ENCODE results near the gene ENOX2.
A peak's percentile ranks its signal among the peaks of the same experiment; 100 is the strongest.
"Not testable (repeated sequence)": the region's sequence is repeated elsewhere in the genome, so short reads cannot be mapped to it uniquely, and the experiment has no call there.

Gene ENOX2

DNA sequence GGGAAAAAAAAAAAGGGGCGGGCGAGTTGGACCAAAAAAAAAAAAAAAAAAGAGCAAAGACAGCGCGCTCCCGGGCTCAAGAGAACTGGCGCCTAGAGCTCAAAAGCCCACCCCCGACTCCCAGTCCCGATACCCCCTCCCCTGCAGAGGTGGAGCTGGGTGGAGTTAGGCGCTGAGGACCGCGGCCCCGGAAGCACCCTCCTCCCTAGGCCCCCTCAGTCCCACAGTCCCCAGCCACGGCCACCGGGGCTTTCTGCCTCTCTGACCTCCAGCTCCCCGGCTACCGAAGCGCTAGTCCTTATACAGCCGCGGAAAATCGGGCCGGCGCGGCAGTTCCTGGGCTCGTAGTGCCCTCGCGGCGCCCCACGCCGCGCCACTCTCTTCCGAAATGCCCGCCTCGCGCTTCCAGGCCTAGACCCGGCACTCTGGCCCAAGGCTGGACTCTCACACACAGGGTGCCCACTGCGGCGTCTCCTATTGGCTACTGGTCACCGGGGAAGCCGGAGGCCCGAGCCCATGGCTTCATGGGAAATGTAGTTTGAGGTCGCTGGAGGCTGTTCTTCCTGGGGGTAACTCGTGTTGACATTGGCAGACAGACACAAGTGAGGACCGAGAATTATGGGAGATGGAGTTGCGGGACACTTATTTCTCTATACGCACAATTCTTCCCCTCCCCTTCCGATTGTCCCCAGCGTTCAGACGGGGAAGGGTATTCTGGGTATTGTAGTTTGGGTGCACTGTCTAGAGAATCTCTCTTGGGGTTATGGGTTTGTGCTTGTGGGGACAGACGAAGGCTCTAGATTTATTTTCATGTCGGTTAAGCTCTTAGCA is at the start of gene ENOX2:
ENOX2 (minus strand) TSS at position 427 of the 831 bp plus-strand sequence. CDS start 199,993 bp downstream, outside the sequence.
- DNase-seq (ENCODE audit: insufficient read length, low spot score) (peak; percentile 70), FAIRE-seq (peak; percentile 95)
- TF ChIP-seq POLR2A (IDR thresholded peaks at IDR 0.05; ENCODE audit: low read depth, low read length): no peak; the same call in none of the 2 replicates

GRCh38 chrX:130952266-130953043 is 49.4 kb upstream of the ENOX2 start:
- no peak for TF ChIP-seq POLR2A (IDR thresholded peaks at IDR 0.05; ENCODE audit: low read depth, low read length)
- FAIRE-seq: no peak
- no peak for DNase-seq (ENCODE audit: insufficient read length, low spot score)

DNA sequence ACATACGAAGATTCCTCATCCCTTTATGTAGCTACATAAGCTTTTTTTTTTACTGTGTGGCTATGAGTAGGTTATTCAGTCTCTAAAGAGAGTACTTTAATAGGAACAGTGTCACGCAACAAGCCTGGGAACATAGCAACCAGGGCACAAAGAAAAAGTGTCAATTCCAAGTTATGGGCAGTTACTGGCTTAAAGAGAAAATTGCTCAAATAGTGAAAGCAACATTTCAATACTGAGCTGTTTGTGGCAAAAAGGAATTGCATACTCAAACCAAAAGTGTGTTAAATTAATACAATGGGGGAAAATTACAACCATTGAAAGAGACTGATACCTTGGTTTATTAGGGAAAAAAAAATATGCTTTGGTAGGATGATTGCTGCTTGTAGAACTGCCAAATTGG is 41.2 kb upstream of the ENOX2 start:
- DNase-seq (ENCODE audit: insufficient read length, low spot score): no peak
- no peak for TF ChIP-seq POLR2A (IDR thresholded peaks at IDR 0.05; ENCODE audit: low read depth, low read length)
- no peak for FAIRE-seq

GRCh38 chrX:130937101-130937500 is 34.1 kb upstream of the ENOX2 start:
- FAIRE-seq (no peak), DNase-seq (ENCODE audit: insufficient read length, low spot score) (no peak)
- no peak for TF ChIP-seq POLR2A (IDR thresholded peaks at IDR 0.05; ENCODE audit: low read depth, low read length)

DNA sequence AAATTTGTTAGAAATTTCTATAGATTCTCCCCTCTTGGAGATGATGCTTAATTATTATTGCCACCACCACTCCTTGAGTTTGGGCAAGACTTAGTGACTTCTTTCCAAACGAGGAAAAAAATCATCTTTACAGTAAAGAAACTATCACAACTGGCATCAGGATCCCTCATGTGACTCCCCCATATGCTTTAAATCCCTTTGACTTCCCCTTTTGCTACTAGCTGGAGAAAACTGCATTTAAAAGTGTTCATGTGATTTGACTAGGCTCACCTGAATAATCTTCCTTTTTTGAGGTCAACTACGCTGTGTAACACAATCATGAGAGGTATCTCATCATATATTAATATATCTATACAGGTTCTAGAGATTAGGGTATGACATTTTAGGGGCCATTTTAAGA is 30.3 kb upstream of the ENOX2 start:
- no peak for TF ChIP-seq POLR2A (IDR thresholded peaks at IDR 0.05; ENCODE audit: low read depth, low read length)
- DNase-seq (ENCODE audit: insufficient read length, low spot score) (no peak), FAIRE-seq (no peak)

- DNase-seq (ENCODE audit: insufficient read length, low spot score); FAIRE-seq: not testable (repeated sequence)
Measured at GRCh38 chrX:130920405-130920804, 17.4 kb upstream of the ENOX2 start.

DNA sequence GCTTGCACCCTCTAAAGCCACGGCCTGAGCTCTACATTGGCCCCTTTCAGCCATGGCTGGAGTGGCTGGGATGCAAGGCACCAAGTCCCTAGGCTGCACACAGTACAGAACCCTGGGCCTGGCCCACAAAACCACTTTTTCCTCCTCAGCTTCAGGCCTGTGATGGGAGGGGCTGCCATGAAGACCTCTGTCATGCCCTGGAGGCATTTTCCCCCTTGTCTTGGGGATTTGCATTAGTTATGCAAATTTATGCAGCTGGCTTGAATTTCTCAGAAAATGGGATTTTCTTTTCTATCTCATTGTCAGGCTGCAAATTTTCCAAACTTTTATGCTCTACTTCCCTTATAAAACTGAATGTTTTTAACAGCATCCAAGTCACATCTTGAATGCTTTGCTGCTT is 16.7 kb upstream of the ENOX2 start:
- FAIRE-seq; DNase-seq (ENCODE audit: insufficient read length, low spot score): not testable (repeated sequence)

DNA sequence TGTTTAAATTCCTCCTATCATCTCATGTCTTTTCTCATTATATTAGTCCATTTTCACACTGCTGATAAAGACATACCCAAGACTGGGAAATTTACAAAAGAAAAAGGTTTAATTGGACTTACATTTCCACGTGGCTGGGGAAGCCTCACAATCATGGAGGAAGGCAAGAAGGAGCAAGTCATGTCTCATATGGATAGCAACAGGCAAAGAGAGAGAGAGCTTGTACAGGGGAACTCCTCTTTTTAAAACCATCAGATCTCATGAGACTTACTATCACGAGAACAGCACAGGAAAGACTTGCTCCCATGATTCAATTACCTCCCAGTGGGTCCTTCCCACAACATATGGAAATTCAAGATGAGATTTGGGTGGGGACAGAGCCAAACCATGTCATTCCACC is 15.5 kb upstream of the ENOX2 start:
- not testable (repeated sequence) for FAIRE-seq; DNase-seq (ENCODE audit: insufficient read length, low spot score)

- TF ChIP-seq POLR2A (IDR thresholded peaks at IDR 0.05; ENCODE audit: low read depth, low read length): no peak
- FAIRE-seq (peak; percentile 20), DNase-seq (ENCODE audit: insufficient read length, low spot score) (no peak)
Measured at GRCh38 chrX:130916636-130917422, 13.8 kb upstream of the ENOX2 start.

- DNase-seq (ENCODE audit: insufficient read length, low spot score) (no peak), FAIRE-seq (no peak)
- no peak for TF ChIP-seq POLR2A (IDR thresholded peaks at IDR 0.05; ENCODE audit: low read depth, low read length)
Measured at GRCh38 chrX:130915302-130915701, 12.3 kb upstream of the ENOX2 start.

- FAIRE-seq: no peak
- no peak for TF ChIP-seq POLR2A (IDR thresholded peaks at IDR 0.05; ENCODE audit: low read depth, low read length)
- DNase-seq (ENCODE audit: insufficient read length, low spot score): no peak
Measured at GRCh38 chrX:130909469-130910136, 6.6 kb upstream of the ENOX2 start.

- FAIRE-seq (no peak), DNase-seq (ENCODE audit: insufficient read length, low spot score) (no peak)
- no peak for TF ChIP-seq POLR2A (IDR thresholded peaks at IDR 0.05; ENCODE audit: low read depth, low read length)
Measured at GRCh38 chrX:130906776-130907175, 3.8 kb upstream of the ENOX2 start.

GRCh38 chrX:130902446-130902782 is 595 bp downstream of the ENOX2 start:
- no peak for FAIRE-seq
- no peak for DNase-seq (ENCODE audit: insufficient read length, low spot score)

More at GRCh38 chrX:130902446-130902782, 595 bp downstream of the ENOX2 start:
- TF ChIP-seq POLR2A (IDR thresholded peaks at IDR 0.05; ENCODE audit: low read depth, low read length): no peak
